Measurements from ENCODE around the gene STK32B. TPM values are rescaled to one million over a fixed set of nuclear protein-coding genes. Genes with fewer than 3 reads are reported as not detected.

Gene STK32B
- total and polyA plus RNA-seq, 9 of the 15 experiments (the other 6 are each of a cell fraction or from before 2014, with no cell fraction given) = 0.03 to 0.20 (median 0.07) TPM; not detected in 2

GRCh38 chr4:5133933-5134594, 82.8 kb downstream of the STK32B start:
- CTCF ChIA-PET (ENCODE audit: low intra/inter-chr PET ratio) = no interaction called here
- Histone ChIP-seq H3K4me3 (no peak overlapping the region), H3K9me1 (ENCODE audit: control insufficient read depth, insufficient read depth, low read length) (no peaks in the 10 kb centered on the region), H3K27me3 (ENCODE audit: control insufficient read depth in 2 of 2, insufficient read depth in 2 of 2, low read length in 2 of 2) (peaks cover 0 to 19% of the 10 kb centered on the region in 2 experiments; a peak in 2 of 5 replicates), H3K9me3 (replicated peaks; ENCODE audit: control insufficient read depth, insufficient read depth, low read depth, low read length) (no peaks in the 10 kb centered on the region), H3K36me3 (ENCODE audit: control insufficient read depth, insufficient read depth, low read length) (no peaks in the 10 kb centered on the region), H2AFZ (ENCODE audit: low read depth, low read length) (no peak overlapping the region), H3K27ac (ENCODE audit: extremely low read depth, low read depth, low read length) (no peak overlapping the region), H3K79me2 (ENCODE audit: control insufficient read depth, insufficient read depth, low read length) (no peaks in the 10 kb centered on the region), H3K9ac (ENCODE audit: insufficient read depth in 1 of 2, low read depth in 2 of 2, low read length in 2 of 2) (no peak overlapping the region), H4K20me1 (replicated peaks; ENCODE audit: control insufficient read depth, insufficient read depth, low read length) (no peaks in the 10 kb centered on the region), H3K4me2 (ENCODE audit: insufficient read depth, low read length) (no peak overlapping the region), H3K4me1 (replicated peaks in 1 of 2; ENCODE audit: control insufficient read depth in 2 of 2, insufficient read depth in 2 of 2, low read length in 2 of 2) (no peaks in the 10 kb centered on the region)
- BruUV-seq (replicated peaks) = no TSS peak
- in situ Hi-C loops (cut with MboI) (no loop called here), intact Hi-C loops (cut with micrococcal nuclease) (no loop called here)
- no peak for ATAC-seq
- DNase-seq (ENCODE audit: extremely low read depth in 1 of 4, low spot score in 3 of 4) = no peak
- WGBS (ENCODE audit: insufficient coverage, low coverage, missing lambda C conversion rate) = 2% methylated on average over 4 of the region's 4 CpGs
- POLR2A ChIA-PET = no interaction called here
- FAIRE-seq = no peak
- TF ChIP-seq ZNF717 (CRISPR knock-in tag; IDR thresholded peaks at IDR 0.05) = no peak
- no peak for TF ChIP-seq ZNF766 (CRISPR knock-in tag; conservative IDR thresholded peaks at IDR 0.05)
- TF ChIP-seq PHB2 (IDR thresholded peaks at IDR 0.05; ENCODE audit: low read depth) = no peak
- TF ChIP-seq NCOA6 (IDR thresholded peaks at IDR 0.05) = no peak
- no peak for TF ChIP-seq CREB3 (tag; conservative IDR thresholded peaks at IDR 0.05; ENCODE audit: low read depth)
- no peak for TF ChIP-seq RAD21 (CRISPR knock-in tag; conservative IDR thresholded peaks at IDR 0.05 in 1 of 2, IDR thresholded peaks at IDR 0.05 in 1 of 2)
- TF ChIP-seq HDAC1 (IDR thresholded peaks at IDR 0.05) = no peak
- TF ChIP-seq, protein P1, sequence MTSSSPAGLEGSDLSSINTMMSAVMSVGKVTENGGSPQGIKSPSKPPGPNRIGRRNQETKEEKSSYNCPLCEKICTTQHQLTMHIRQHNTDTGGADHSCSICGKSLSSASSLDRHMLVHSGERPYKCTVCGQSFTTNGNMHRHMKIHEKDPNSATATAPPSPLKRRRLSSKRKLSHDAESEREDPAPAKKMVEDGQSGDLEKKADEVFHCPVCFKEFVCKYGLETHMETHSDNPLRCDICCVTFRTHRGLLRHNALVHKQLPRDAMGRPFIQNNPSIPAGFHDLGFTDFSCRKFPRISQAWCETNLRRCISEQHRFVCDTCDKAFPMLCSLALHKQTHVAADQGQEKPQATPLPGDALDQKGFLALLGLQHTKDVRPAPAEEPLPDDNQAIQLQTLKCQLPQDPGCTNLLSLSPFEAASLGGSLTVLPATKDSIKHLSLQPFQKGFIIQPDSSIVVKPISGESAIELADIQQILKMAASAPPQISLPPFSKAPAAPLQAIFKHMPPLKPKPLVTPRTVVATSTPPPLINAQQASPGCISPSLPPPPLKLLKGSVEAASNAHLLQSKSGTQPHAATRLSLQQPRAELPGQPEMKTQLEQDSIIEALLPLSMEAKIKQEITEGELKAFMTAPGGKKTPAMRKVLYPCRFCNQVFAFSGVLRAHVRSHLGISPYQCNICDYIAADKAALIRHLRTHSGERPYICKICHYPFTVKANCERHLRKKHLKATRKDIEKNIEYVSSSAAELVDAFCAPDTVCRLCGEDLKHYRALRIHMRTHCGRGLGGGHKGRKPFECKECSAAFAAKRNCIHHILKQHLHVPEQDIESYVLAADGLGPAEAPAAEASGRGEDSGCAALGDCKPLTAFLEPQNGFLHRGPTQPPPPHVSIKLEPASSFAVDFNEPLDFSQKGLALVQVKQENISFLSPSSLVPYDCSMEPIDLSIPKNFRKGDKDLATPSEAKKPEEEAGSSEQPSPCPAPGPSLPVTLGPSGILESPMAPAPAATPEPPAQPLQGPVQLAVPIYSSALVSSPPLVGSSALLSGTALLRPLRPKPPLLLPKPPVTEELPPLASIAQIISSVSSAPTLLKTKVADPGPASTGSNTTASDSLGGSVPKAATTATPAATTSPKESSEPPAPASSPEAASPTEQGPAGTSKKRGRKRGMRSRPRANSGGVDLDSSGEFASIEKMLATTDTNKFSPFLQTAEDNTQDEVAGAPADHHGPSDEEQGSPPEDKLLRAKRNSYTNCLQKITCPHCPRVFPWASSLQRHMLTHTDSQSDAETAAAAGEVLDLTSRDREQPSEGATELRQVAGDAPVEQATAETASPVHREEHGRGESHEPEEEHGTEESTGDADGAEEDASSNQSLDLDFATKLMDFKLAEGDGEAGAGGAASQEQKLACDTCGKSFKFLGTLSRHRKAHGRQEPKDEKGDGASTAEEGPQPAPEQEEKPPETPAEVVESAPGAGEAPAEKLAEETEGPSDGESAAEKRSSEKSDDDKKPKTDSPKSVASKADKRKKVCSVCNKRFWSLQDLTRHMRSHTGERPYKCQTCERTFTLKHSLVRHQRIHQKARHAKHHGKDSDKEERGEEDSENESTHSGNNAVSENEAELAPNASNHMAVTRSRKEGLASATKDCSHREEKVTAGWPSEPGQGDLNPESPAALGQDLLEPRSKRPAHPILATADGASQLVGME (CRISPR knock-in tag; IDR thresholded peaks at IDR 0.05) = no peak
- TF ChIP-seq TCFL5 (CRISPR knock-in tag; conservative IDR thresholded peaks at IDR 0.05) = no peak
- TF ChIP-seq, protein P2, sequence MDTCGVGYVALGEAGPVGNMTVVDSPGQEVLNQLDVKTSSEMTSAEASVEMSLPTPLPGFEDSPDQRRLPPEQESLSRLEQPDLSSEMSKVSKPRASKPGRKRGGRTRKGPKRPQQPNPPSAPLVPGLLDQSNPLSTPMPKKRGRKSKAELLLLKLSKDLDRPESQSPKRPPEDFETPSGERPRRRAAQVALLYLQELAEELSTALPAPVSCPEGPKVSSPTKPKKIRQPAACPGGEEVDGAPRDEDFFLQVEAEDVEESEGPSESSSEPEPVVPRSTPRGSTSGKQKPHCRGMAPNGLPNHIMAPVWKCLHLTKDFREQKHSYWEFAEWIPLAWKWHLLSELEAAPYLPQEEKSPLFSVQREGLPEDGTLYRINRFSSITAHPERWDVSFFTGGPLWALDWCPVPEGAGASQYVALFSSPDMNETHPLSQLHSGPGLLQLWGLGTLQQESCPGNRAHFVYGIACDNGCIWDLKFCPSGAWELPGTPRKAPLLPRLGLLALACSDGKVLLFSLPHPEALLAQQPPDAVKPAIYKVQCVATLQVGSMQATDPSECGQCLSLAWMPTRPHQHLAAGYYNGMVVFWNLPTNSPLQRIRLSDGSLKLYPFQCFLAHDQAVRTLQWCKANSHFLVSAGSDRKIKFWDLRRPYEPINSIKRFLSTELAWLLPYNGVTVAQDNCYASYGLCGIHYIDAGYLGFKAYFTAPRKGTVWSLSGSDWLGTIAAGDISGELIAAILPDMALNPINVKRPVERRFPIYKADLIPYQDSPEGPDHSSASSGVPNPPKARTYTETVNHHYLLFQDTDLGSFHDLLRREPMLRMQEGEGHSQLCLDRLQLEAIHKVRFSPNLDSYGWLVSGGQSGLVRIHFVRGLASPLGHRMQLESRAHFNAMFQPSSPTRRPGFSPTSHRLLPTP (IDR thresholded peaks at IDR 0.05; ENCODE audit: borderline replicate concordance, extremely low read depth, insufficient read length) = no peak
